ENCODE data around the gene DYSF. TPM values are rescaled to one million over a fixed set of nuclear protein-coding genes. Genes with fewer than 3 reads are reported as not detected.

Gene DYSF
- total RNA-seq, 2 donors from 2014 or later: 0.71 TPM; not detected in 1

DNA sequence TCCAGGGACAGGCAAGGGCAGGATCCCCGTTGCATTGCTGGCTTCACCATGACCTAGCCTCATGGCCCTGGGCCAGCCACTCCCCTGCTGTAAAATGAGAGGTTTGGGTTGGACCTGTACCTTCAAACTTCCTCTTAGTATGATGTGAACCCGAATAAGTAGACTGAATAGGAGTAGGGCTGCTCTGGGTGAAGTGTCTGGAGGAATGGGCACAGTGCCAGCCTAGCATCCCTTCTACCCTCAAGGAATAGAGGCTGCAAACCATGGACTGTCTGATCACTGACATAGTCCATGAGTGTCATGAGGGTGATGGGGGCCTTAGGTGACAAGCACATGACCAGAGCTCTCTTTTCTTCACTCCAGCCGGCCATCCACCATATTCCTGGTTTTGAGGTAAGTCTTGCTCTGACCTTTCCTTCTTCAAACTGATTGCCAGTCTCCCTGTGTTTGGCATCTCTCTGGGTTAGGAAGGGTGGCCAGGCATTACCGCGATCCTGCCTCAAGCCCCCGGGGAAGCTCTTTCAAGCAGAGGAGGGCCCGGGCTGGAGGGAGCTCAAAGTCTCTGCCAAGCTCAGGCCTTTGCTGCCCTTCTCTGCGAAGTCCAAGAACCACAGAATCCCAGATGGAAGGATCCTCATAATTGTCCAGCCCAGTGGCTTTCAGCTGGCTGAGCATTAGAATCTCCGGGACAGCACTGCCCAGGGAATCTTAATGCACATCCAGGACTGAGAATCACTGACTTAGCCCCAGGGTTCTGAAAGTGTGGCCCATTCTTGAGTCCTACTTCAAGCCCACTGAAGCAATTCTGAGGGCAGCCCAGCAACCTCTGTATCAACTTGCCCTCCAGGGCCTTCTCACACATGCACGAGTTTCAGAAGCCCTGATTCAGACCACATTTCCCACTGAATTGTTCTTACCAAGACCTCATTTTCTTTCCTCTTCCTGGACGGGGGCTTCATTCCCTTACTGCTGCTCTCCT lies 148.1 kb downstream of the DYSF start:
- Mint-ChIP-seq H3K9me3 (no peaks in the 10 kb centered on the region), H3K4me3 (no peak overlapping the region), H3K4me1 (peaks cover 4% of the 10 kb centered on the region), H3K27ac (no peak overlapping the region), H3K27me3 (peaks cover 35% of the 10 kb centered on the region), H3K36me3 (ENCODE audit: low read depth) (no peaks in the 10 kb centered on the region)
- ATAC-seq (replicated peaks): no peak

DNA sequence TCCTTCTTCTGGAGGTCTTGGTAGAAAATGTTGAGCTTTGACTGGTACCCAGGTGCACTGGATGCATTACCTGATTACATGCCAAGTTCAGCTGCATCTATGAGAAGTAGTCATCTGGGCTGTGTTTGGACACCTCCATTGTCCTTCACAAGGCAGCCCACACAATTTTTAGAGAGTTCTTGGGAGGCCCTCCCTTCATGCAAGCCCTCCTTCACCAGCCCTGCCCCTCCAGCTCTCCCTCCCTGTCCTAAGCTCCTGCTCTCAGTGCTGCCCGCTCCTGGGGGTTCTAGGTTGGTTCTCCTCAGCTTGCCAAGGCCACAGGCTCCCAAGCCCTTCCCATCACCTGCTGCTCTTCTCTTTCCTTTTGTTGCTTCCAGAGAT lies 148.7 kb downstream of the DYSF start:
- Mint-ChIP-seq H3K27ac (no peak overlapping the region), H3K4me1 (peaks cover 4% of the 10 kb centered on the region), H3K9me3 (no peaks in the 10 kb centered on the region)

DNA sequence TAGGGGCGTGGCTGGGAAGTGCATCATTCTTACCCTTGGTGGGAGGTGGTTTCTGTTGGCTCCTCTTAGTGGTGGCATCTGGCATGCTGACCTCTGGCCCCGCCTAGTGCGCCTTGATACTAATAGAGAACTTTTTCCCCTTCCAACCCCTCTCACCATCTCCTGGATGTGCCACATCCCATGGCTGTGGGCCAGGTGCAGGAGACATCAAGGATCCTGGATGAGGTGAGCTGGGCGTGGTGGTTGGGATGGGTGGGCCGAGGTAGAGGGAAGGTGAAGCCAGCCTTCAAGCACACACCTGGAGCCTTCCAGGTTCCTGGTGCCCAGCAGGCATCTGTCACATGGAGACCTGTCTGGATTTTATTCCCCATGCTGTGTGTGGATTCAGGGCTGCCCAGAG lies 149.2 kb downstream of the DYSF start:
- Mint-ChIP-seq H3K36me3 (ENCODE audit: low read depth) (no peaks in the 10 kb centered on the region), H3K27me3 (peaks cover 43% of the 10 kb centered on the region), H3K4me3 (no peak overlapping the region), H3K9me3 (no peaks in the 10 kb centered on the region), H3K27ac (no peak overlapping the region), H3K4me1 (peaks cover 4% of the 10 kb centered on the region)
- ATAC-seq (replicated peaks): no peak

More for the DNA sequence above, 148.7 kb downstream of the DYSF start:
- no peak overlapping the region for H3K4me3 Mint-ChIP-seq
- ATAC-seq (replicated peaks): no peak
- H3K27me3 Mint-ChIP-seq: peaks cover 39% of the 10 kb centered on the region
- no peaks in the 10 kb centered on the region for H3K36me3 Mint-ChIP-seq (ENCODE audit: low read depth)

DNA sequence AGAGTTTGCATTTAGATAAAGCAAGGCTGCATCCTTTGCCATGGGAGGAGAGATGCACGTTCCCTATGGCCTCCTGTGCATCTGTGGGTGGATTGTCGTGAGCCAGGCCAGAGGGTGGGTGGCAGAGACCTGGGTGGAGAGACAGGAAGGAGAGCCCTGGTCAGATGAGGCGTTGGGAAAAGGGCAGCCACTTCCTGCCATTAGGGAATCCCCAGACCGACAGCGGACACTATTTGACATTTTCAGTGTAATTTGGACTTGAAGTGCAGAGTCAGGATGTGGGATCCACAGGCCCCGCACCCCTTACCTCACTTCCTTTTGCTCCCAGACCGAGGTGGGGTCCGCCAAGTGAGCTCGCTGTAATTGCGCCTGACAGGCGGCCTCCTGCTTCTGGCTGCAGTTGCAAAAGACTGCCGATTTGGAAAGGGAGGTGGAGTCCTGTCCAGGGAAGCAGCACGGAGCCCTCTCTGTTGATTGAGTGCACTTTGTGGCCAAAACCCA lies 150.0 kb downstream of the DYSF start:
- peaks cover 4% of the 10 kb centered on the region for H3K4me1 Mint-ChIP-seq
- no peak for ATAC-seq (replicated peaks)
- H3K9me3 Mint-ChIP-seq: no peaks in the 10 kb centered on the region
- H3K36me3 Mint-ChIP-seq (ENCODE audit: low read depth): no peaks in the 10 kb centered on the region
- H3K4me3 Mint-ChIP-seq: no peak overlapping the region
- H3K27me3 Mint-ChIP-seq: peaks cover 44% of the 10 kb centered on the region
- H3K27ac Mint-ChIP-seq: no peak overlapping the region

DNA sequence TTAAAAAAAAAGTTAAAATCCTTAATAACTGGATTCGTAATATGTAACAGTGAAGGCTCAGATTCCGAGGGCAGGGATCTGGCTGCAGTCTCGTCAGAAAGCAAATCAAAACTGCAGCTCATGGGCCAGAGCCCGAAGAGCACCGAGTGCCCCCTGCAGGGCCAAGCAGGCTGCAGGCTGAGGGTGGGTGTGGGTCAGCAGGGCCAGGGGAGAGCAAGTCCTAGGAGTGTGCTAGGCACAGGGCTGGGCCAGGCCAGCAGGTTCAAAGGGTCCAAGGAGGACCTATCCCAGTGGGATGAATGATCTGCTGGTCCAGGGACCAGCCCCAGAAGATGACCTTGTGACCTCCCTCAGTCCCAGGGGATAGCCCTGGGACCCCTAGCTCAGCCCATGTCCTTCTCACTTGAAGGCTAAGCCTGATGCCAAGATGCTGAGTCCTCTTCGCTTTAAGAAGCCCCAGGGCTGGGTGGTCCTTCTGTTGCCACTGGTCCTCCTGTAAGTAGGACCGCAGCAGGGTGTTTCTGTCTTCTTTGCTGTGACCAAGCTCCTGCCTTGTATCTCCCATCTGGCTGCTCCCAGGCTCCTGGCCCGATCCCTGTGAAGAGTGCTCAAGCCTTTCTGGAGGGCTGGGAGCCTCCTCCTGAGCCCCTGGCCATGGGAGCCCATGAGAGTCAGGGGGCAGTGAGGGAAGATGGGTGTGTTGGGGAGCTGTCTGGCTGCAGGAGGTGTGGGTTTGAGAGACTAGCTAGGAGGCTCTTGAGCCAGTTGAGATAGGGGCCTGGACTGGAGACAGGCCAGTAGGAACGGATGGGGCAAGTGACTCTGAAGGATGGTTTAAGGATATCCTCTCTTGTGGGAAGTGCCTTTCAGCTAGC lies 150.7 kb downstream of the DYSF start:
- H3K27ac Mint-ChIP-seq: no peak overlapping the region
- ATAC-seq (replicated peaks): no peak
- H3K36me3 Mint-ChIP-seq (ENCODE audit: low read depth): no peaks in the 10 kb centered on the region
- no peak overlapping the region for H3K4me3 Mint-ChIP-seq
- H3K4me1 Mint-ChIP-seq: peaks cover 4% of the 10 kb centered on the region
- H3K9me3 Mint-ChIP-seq: no peaks in the 10 kb centered on the region
- peaks cover 44% of the 10 kb centered on the region for H3K27me3 Mint-ChIP-seq

GRCh38 chr2:71604726-71605120 lies 151.4 kb downstream of the DYSF start:
- Mint-ChIP-seq H3K9me3 (no peaks in the 10 kb centered on the region), H3K36me3 (ENCODE audit: low read depth) (no peaks in the 10 kb centered on the region), H3K4me1 (peaks cover 4% of the 10 kb centered on the region), H3K27me3 (peaks cover 39% of the 10 kb centered on the region), H3K27ac (no peak overlapping the region), H3K4me3 (no peak overlapping the region)
- no peak for ATAC-seq (replicated peaks)

- Mint-ChIP-seq H3K4me3 (no peak overlapping the region), H3K36me3 (ENCODE audit: low read depth) (no peaks in the 10 kb centered on the region), H3K27ac (no peak overlapping the region), H3K27me3 (peaks cover 37% of the 10 kb centered on the region), H3K4me1 (peaks cover 4% of the 10 kb centered on the region), H3K9me3 (no peaks in the 10 kb centered on the region)
- no peak for ATAC-seq (replicated peaks)
These were observed 151.8 kb downstream of the DYSF start for GRCh38 chr2:71605173-71605641.

DNA sequence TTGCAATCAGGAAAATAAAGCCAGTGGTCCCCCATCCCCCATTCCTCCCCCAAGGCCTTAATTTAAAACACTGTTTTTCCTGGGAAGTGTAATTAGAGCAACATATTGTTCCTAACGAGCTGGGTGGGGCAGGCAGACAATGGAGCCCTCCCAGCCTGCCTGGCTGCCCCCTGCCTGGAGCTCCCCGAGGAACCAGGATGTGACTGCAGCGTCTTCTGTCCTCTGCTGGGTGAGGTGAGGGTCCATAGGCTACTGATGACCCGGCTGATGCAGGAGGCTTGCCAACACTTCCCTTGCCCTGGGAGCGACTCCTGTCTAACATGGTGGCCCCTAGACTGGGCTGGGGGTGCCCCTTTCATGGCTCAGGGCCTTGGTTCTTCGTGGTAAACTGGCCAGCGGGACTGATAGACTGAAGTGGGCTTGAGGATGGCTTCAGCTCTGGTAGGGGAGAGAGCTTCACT lies 152.4 kb downstream of the DYSF start:
- Mint-ChIP-seq H3K27ac (no peak overlapping the region), H3K36me3 (ENCODE audit: low read depth) (no peaks in the 10 kb centered on the region), H3K9me3 (no peaks in the 10 kb centered on the region), H3K4me3 (no peak overlapping the region), H3K4me1 (peaks cover 4% of the 10 kb centered on the region), H3K27me3 (peaks cover 37% of the 10 kb centered on the region)
- ATAC-seq (replicated peaks): no peak

DNA sequence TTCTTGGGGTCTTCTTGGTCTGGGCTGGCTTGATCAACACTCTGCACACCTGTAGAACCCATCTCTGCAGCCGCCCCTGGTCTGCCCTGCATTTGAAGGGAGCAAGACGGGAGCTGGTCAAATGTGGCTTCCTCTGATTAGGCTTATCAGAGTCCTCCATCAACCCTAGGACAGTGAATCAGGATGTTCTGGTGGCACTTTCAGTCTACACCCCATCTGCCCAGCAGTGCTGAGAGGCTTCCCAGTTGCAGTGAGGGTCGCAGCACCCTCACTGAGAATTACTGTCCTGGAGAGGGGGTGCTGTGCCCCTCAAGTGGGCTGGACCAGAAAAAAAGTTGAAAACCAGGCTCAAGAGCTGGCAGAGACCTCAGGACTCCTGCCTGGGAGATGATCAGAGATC lies 152.9 kb downstream of the DYSF start:
- peaks cover 4% of the 10 kb centered on the region for H3K4me1 Mint-ChIP-seq
- H3K9me3 Mint-ChIP-seq: no peaks in the 10 kb centered on the region
- H3K36me3 Mint-ChIP-seq (ENCODE audit: low read depth): no peaks in the 10 kb centered on the region
- H3K27ac Mint-ChIP-seq: no peak overlapping the region
- ATAC-seq (replicated peaks): no peak
- H3K4me3 Mint-ChIP-seq: no peak overlapping the region
- peaks cover 34% of the 10 kb centered on the region for H3K27me3 Mint-ChIP-seq

- no peaks in the 10 kb centered on the region for H3K36me3 Mint-ChIP-seq (ENCODE audit: low read depth)
- no peak overlapping the region for H3K4me3 Mint-ChIP-seq
- H3K27ac Mint-ChIP-seq: no peak overlapping the region
- H3K27me3 Mint-ChIP-seq: peaks cover 27% of the 10 kb centered on the region
- H3K9me3 Mint-ChIP-seq: no peaks in the 10 kb centered on the region
- ATAC-seq (replicated peaks): no peak
- peaks cover 4% of the 10 kb centered on the region for H3K4me1 Mint-ChIP-seq
These were observed 154.0 kb downstream of the DYSF start for GRCh38 chr2:71607151-71607889.

DNA sequence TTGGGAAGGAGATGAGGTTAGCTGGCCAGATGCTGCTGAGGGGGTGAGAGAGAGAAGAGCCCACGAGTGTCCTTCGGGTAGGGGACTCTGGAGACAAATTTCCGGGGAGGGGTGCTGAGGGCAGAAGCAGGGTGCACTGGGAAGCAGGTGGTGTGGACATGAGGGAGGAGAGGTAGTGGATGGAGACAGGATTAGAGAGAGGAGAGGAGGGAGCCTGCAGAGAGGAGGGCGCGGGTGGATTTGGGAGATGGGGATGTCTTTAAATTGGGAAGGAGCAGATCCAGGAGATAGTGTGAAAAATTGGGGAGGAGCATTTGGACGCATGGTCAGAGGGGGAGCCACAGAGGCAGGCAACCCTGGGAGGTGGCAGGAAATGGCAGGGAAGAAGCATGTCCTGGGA lies 154.7 kb downstream of the DYSF start:
- no peak overlapping the region for H3K4me3 Mint-ChIP-seq
- H3K9me3 Mint-ChIP-seq: no peaks in the 10 kb centered on the region
- H3K36me3 Mint-ChIP-seq (ENCODE audit: low read depth): no peaks in the 10 kb centered on the region
- peaks cover 3% of the 10 kb centered on the region for H3K4me1 Mint-ChIP-seq
- no peak for ATAC-seq (replicated peaks)
- H3K27ac Mint-ChIP-seq: no peak overlapping the region
- peaks cover 23% of the 10 kb centered on the region for H3K27me3 Mint-ChIP-seq

GRCh38 chr2:71608441-71608840 lies 155.1 kb downstream of the DYSF start:
- Mint-ChIP-seq H3K27ac (no peak overlapping the region), H3K9me3 (no peaks in the 10 kb centered on the region), H3K36me3 (ENCODE audit: low read depth) (no peaks in the 10 kb centered on the region), H3K27me3 (peaks cover 20% of the 10 kb centered on the region), H3K4me3 (no peak overlapping the region), H3K4me1 (no peaks in the 10 kb centered on the region)
- ATAC-seq (replicated peaks): no peak

DNA sequence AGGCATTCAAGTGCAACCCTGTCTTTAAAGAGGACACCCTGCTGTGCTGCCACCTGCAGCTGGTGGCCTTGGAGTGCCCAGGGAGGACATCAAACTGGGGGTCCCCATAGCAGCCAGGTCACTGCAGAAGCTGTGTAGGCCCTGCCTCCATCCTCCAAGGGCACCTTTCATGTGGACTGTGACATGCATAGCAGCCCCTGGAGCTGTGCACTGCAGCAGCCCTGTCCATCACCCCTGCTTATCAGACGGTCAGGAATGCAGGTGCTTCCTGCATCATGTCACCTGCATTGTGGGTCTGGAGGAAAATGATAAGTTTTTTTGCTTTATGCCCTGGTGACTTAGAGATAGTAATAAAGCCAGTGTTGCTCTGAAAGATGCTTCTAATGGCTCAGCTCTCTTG lies 155.7 kb downstream of the DYSF start:
- ATAC-seq (replicated peaks): no peak
- no peak overlapping the region for H3K4me3 Mint-ChIP-seq
- H3K27ac Mint-ChIP-seq: no peak overlapping the region
- H3K4me1 Mint-ChIP-seq: no peaks in the 10 kb centered on the region
- H3K36me3 Mint-ChIP-seq (ENCODE audit: low read depth): no peaks in the 10 kb centered on the region
- no peaks in the 10 kb centered on the region for H3K9me3 Mint-ChIP-seq
- peaks cover 20% of the 10 kb centered on the region for H3K27me3 Mint-ChIP-seq

DNA sequence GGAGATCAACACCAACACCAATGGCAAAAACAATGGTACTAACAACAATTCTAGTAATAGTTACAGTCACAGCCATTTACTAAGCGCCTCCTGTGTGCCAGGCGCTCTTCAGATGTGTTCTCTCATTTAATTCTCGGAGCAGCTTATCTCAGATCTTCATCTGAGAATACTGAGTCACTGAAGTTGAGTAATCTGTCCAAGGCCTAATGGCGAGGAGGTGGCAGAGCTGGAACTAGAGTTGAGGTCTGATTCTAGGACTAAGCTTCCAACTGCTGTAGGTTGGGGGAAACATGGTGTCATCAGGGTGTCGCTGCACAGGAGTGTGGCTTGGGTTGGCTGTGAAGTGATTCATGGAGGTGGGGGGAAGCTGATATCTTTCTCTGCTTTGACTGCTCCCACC lies 156.1 kb downstream of the DYSF start:
- H3K27ac Mint-ChIP-seq: no peak overlapping the region
- no peaks in the 10 kb centered on the region for H3K4me1 Mint-ChIP-seq
- no peaks in the 10 kb centered on the region for H3K9me3 Mint-ChIP-seq
- H3K36me3 Mint-ChIP-seq (ENCODE audit: low read depth): no peaks in the 10 kb centered on the region
- peak; percentile 13 for ATAC-seq (replicated peaks)
- H3K4me3 Mint-ChIP-seq: no peak overlapping the region
- peaks cover 19% of the 10 kb centered on the region for H3K27me3 Mint-ChIP-seq
